NCI-H2081 treated with DMSO at 0.1 percent for 48 hours (cell line): Measurements from ENCODE around the gene KAT2B.

Experiments used
- DNase-seq: peaks from one replicate; lab custom pipeline; 2025; lab: John Stamatoyannopoulos, UW

Gene KAT2B

DNA sequence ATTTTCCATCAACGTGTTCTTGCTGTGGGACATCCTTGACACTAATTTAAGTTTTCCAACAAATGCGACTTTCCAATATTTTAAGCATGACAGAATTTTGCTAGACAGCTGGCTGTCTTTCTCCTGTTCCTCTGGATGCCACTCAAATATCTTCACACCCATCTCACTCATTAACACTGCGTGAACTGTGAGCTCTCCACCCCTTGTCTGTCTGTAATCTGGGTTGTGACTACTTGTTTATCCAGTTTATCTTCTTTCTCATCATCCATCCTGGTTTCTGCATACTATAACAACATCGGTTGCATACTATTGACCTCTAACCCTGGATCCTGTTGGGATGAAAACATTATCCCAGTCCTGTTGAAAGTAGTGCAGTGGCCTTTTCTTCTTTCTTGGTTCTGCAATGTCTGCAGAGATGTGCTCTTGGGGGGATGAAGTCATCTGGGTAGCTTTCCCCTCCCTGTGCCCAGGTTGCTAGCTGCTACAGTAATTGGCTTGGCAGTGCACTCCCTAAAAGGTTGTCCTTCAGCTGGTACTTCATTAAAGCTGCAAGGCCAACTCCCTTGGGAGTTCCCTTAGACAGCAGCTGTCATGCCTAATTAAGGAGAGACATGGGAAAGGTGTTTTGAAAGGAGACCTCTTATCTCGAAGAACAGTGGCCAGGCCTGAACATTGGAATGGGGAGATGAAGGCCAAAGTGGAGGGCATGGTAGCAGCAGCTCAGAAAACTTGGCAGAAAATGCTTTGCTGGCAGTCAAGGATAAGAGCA lies 24.7 kb downstream of the KAT2B start:
- no peak for DNase-seq

DNA sequence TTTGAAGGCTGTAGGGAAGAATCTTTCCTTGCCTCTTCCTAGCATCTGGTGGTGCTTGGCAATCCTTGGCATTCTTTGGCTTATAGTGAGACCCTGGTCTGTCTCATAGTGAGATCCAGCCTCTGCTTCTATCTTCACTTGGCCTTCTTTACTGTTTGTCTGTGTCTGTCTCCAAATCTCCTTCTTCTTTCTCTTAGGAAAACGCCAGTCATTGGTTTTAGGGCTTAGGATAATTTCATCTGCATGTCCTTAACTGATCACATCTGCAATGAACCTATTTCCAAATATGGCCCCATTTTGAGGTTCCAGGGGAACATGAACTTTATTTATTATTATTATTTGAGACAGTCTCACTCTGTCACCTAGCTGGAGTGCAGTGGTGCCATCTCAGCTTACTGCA lies 25.8 kb downstream of the KAT2B start:
- DNase-seq, result no peak

DNA sequence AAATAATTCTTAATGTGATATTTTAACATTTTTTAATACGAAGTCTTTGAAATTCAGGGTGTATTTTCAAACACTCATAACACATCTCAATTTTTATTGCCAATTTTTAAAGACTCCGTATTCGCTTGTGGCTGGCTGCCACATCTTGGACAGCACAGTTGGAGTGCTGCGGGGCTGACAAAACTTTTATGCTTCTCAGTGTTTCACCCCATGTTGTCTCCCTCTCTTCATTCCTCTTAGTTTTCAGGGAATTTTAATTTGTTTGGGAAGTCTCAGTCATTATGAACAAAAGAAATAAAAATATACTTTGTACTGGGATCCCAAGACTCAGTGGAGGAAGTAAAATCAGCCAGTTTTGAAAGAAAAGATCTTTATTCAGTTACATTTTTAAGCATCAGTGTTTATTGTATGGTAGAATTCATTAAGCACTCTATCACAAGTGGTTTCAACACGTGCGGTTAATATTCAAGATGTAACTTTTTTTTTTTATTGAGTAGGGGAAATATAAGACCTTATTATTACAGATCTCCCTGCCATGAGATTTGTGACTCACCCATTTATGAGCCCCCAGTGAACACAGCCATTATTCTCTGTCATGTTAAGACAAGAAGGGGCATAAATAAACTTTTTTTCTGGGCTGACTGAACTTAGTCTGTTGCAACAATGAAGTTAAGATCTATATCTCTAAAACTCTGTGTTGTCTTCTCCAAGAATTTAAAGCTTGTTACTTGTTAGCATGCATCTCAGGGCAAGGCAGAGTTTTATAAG lies 26.8 kb downstream of the KAT2B start:
- no peak for DNase-seq

DNA sequence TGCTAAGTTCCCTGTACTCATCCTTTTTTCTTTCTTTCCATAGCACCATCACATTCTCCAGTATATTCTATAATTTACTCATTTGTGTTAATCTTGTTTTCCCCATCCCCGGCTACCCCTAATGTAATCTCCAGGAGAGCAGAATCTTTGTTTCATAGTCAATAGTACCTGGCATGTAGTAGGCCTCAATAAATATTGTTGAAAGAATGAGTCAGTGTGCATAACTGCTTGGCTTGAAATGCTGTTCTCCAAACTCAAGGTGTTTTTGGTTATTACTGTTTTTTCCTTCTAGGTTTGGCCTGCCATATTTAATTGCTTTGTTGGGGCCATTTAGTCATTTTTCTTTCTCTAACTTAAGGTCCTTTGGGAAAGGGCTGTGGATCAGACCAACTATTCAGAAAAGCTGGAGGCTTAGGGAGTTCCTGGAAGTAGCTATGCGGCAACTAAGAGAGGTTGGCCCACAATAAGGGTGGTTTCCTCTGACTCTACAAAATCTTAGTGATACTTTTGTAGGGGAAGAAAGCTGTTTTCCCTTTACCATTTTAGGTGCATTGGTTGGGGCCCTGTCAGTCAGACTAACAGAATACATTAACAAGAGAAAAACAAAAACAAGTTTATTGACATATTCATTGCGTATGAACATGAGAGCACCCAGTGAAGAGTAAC lies 28.4 kb downstream of the KAT2B start:
- DNase-seq, result no peak

DNA sequence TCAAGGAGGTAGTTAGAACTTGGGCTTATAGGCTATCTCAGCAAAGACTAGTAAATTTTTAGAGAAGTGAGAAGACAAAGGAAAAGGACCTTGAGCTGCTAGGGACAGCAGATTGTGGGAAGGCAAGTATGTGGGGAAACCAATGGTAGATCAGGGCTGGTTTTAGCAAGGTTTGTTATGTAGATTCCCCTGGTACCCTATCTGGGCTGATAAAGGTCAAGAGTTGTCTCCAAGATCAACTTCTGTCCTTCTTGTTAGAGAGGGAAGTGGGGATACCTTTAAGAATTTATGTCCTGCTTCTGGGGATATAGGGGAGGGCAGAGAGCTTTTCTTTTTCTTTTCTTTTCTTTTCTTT lies 28.9 kb downstream of the KAT2B start:
- DNase-seq, result no peak

DNA sequence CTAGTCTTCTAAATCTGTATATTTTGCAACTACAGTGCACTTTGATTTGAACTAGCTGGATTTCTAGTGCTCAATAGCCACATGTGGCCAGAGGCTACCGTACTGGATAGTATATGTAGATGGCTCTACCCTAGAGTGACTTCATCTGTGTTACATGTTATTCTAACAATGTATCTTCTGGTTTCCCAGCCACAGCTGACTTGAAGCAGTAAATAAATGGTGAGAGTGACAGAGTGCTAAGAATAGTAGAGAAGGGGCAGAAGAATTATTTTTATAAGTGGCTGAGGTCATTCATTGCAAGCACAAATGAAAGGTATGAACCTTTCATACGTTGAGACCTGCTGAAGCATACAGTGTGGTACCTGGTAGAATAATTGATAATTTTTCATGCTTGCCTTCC lies 30.9 kb downstream of the KAT2B start:
- DNase-seq, result no peak

DNA sequence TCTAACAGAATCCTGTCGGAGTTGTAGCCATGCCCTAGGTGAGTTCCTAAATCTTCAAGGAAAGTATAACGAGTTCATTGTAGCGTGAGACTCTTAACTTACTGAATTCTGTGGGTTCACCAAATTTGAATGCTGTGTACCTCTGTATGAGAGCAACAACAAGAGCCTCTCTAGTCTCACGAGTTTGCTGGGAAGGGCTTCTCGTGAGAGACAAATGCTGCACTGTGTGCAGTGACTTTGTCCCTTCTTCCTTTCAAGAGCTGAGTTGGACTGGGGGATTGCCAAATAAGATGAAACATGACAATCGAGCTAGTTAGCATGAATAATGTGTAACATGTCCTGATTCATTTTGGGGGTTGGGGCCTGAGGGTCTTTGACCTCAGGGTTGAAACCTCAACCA lies 32.2 kb downstream of the KAT2B start:
- DNase-seq, result no peak

DNA sequence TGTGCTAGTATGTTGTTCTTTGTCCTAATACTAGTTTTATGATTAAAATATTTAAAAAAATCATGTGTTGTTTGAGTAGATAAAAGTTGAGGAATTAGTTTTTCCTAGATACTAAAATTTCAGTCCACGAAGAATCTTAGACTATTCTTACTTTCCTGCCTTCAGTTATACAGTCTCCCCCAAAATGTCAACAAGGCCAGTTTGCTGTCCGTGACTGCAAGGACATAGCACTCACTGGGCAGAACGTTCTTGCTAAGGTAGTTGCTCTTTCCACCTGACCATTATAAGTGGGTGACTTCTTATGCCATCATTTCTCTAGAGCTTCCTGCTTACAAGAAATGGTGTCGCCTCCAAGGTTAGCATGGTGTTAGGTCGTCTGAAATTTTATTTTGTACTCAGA lies 32.8 kb downstream of the KAT2B start:
- DNase-seq, result no peak

DNA sequence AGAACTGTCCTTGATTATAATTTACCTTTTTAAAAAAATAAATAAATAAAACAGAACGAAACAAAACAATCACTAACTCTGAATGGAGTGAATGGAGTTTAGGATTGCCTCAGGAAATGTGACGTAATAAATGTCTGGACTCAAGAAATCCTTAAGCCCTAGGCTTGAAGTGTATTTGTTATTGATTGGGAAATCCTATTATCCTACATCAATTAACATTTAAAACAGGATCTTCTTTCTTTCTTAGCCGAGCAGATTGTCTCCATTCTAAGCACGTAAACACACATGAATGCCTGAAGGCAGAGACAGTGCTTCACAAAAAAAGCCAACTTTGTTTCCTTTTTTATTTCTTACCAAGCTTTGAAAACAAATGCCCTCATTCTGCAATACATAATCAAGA lies 33.4 kb downstream of the KAT2B start:
- no peak for DNase-seq

DNA sequence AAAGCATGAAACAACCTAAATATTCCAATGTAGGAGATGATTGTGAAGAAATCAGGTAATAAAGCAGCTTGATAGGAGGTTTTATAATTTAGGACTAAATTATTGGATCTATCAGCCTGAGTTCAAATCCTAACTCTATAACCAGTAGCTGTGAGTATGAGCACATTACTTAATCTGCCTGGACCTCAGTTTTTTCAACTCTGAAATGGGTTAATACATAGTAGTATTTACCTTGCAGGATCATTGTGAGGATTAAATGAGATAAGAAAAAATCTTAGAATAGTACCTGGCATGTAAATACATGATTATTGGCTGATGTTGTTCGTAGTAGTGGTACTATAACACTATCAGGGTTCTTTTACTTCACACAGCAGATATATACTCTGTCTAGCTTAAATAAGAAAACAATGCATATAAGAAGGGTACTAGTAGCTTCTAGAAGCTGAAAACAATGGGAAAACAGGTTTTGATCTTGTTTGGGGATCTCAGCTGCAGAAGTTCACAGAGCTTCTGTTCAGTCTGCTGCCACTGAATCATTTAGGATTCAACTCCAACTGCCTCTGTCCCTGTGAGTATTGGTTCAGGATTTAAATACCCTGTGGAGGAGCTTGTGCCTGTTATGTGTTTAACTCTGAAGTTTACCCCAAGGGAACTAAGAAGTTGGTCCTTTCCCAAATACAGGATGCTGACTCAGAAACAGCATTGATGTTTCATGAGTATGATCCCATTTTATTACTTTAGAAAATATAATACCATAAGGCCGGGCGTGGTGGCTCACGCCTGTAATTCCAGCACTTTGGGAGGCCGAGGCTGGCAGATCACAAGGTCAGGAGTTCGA lies 34.2 kb downstream of the KAT2B start:
- no peak for DNase-seq

DNA sequence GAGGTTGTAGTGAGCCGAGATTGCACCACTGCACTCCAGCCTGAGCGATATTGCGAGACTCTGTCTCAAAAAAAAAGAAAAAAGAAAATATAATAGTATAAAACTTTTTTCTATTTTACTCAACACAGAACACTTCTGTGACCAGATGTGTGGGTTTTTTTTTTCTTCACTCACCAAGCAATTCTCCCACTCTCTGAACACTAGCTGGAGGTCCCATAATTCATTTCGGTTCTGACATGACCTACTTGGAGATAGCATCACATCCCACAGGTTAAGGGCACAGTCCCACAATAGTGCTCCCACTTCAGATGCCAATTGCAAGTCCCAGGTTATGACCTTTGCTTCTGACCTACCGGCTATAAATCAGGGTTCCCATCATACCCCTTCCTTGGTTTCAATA lies 35.0 kb downstream of the KAT2B start:
- no peak for DNase-seq

DNA sequence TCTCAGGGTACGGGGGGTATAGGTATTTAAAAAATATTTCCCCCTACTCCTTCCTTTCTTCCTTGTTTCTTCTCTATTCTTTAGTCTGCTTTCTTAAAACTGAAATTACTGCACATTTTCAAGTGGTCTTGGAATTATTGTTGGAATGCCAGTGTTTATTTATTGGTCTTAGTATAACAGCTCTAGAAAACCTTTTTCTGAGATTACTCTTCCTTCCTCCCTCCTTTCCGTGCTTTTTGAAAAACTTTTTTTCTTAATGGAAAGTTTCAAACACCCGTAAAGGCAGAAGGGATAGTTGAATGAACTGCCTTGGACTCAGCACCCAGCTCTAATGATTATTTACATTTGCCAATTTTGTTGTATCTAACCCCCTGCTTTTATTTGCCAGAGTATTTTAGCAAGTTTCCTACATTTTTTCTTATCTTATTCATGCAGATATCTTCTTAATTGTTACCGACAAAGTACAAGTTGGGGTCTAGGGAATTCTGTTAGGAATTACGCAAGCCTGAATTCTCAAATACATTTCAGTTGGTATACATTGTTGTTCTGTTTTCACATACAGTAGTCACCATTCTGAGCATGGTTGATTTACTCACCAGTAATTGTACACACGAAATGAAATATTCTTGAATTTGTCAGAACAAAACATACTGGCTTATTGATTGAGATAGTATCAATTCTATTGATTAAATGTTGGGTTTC lies 36.2 kb downstream of the KAT2B start:
- DNase-seq, result no peak

DNA sequence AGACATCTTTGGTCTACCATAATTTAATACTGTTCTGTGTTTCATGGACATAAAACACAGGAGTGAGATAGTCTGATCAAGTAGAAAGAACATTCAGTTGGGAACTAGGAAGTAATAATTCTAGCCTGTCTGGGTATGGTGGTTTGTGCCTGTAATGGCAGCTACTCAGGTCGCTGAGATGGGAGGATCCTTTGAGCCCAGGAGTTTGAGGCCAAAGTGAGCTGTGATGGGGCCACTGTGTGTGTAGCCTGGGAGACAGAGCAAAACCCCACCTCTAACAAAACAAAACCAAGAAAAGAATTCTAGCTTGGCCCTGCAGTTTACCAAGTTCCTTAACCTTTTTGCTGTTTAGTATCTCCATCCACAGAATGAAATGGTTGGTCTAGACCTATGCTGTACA lies 36.8 kb downstream of the KAT2B start:
- no peak for DNase-seq

DNA sequence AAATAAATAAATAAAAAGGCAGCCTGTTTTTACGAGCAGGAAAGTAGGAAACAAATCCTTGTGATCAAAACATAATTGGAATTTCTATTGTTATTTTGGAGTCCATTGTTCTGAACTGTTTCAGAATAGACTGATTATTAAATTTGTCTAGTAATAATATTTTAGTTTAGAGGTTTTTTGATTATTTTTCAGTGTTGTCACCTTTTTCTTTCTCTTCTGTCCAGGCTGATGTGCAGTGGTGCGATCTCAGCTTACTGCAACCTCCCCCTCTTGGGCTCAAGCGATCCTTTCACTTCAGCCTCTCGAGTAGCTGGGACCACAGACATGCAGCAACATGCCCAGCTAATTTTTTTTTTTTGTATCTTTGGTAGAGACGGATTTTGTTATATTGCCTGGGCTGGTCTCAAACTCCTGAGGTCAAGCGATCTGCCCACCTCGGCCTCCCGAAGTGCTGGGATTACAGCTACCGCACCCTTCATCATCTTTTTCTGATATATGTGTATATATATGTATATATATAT lies 38.0 kb downstream of the KAT2B start:
- DNase-seq, result no peak

DNA sequence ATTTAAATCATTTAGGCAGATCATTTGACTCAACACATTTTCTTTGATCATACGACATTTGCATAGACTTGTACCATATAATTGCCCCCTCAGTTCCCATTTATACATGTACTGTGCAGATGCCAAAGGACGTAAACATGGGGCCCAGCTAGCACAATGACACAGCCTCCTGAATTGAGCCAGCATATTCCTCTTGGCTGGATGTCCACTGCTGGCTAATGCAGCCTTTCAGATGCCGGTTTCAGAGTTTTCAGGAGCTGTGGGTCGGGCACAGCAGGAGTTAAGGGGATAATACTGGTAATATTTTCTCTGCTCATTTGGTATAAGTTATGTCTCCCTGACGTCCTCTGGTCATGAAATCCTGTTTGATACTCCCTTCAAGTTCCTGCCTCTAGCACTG lies 39.4 kb downstream of the KAT2B start:
- DNase-seq, result no peak

DNA sequence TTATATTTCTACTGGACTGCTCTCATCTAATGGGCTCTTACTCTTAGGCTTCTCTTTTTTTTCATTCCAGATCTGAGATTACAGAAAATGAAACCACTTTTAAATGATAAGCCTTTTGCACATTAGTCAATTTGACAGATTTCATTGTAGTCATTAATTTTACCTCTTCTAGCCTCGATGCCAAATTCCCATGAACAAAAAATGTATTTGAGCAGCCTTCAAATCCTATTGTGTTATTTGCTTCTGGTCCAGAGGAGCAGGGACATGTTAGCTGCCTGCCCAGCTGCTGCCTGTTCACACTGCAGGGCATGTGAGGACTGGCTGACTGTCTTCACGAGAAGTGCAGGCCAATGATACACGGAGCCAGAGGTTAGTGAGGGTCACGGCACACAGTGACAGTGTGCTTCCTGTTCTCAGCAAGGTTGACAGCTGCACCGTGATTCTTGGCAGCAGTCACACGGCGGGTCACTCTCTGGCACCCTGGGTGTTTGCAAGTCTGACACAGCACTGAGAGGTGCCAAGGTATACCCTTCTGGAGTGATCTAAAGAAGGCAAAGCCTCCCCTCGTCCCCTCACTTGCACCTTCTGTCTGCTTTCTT lies 40.8 kb downstream of the KAT2B start:
- no peak for DNase-seq

DNA sequence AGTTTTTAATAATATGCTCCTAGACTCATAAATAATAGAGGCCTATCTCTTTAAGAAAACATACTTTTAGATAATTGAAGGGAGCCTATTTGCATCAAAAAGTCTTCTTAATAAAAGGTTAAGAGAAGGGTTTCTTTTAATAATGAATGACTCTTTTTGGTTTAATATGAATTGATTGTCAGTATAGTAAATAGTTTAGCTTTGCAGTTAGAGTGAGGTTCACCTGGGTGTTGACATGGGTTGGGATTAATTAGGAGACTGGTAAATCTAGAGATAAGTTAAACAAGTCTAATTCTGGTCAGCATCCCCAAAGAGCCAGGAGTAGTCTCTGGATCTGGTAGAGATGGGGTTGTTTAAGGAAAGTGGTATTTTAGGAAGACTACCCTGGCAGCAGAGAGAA lies 43.0 kb downstream of the KAT2B start:
- no peak for DNase-seq

DNA sequence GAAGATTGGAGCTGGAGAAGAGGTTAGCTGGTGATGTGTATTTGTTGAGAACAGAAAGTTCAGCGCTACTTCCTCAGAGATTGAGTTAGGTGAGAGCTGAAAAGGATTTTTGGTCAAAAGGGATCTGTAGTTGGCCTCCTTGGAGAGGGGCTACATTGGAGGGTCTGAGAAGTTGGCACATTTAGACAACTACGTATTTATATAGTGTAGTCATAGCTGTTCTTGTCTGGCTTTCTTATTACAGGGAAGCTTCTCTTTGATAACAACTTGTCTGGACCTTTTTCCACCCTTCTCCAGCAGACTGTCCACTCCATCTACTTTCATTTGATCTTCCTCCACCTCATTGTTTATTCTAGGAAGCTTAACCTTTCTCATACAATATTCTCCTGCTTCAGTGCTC lies 43.7 kb downstream of the KAT2B start:
- no peak for DNase-seq

DNA sequence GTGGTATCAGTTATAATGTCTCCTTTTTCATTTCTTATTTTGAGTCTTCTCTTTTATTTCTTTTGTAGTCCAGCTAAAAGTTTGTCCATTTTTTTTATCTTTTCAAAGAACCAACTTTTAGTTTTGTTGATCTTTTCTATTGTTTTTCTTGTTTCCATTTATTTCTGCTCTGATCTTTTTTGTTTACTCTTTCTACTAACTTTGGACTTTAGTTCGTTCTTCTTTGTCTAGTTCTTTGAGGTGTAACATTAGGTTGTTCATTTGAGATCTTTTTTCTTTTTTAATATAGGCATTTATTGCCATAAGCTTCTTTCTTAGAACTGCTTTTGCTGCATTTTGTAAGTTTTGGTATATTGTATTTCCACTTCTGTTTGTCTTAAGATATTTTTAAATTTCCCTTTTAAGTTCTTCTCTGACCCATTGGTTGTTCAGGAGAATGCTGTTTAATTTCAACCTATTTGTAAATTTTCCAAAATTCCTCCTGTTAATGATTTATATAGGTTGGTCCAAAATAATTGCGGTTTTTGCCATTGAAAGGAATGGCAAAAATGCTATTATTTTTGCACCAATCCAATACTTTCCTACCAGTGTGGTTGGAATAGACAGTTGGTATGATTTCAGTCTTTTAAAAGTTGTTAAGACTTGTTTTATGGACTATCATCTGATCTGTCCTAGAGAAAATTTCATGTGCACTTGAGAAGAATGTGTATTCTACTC lies 51.2 kb downstream of the KAT2B start:
- no peak for DNase-seq

DNA sequence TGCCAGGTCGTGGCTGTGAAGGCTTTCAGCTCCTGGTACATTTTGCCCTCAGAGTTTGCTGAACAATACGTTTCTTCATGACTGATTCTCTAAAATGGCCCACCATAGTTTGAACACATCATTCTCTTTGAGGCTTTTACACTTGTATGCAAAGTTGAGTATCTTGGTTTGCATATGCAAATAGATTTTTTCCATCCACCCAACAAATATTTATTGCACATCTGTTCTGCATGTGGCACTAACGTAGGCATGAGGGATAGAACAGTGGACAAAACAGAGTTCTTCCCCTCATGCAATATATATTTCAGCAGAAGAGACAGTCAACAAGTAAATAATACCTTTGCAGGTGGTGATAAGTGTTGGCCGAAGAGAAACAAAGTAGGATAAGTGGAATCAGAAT lies 55.2 kb downstream of the KAT2B start:
- no peak for DNase-seq
